ENCODE data around the gene STX8.

DNA sequence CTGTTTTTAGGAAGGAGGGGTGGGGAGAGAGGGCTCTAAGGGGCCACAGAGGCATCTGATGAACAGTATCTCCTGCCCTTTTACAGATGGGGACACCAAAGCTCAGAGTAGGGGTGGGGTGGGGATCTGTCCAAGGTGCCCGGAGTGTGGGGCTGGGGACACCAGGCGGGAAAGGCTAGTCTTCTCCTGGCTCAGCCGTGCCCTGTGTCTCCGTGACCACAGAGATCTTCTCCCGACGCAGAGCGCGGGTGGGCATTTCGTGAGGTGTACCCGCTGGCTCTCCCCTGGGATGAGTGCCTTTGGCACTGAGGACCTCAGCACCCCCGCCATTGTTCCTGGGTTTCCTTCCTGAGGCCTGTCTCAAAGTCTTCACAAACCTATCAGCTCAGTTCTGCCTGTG is 344.8 kb downstream of the STX8 start:
- no peak for TF ChIP-seq CTCF (IDR thresholded peaks at IDR 0.05)
- no peak for TF ChIP-seq POLR2A (IDR thresholded peaks at IDR 0.05)
